Right ventricle myocardium superior (tissue), 1 donor: Measurements from ENCODE around the gene VSIG10. TPM values are rescaled to one million over a fixed set of nuclear protein-coding genes. Genes with fewer than 3 reads are reported as not detected.
"Not testable (repeated sequence)": the region's sequence is repeated elsewhere in the genome, so short reads cannot be mapped to it uniquely, and the experiment has no call there.

ENCODE experiments used
- ATAC-seq: fragments of 200-7000 bp; cut with Tn5 transposase; one replicate; pipeline ENCODE4 v1.9.1; 2020; ENCODE audit warnings: mild to moderate bottlenecking; ENCODE audit not compliant: poor library complexity
- DNase-seq: peaks from one replicate; pipeline ENCODE4 v3.0.0-alpha.2; 2020
- intact Hi-C: fragments of 100-400 bp; cut with DNase I; formaldehyde crosslinking; loops from one replicate; pipeline ENCODE4 v1.11.2; 2022
- total RNA-seq: library from RNA; stranded (reverse); fragmentation: NEBNext Ultra II Directional; extraction: Animal tissue kit (Norgen Biotek cat#: 25700); gene quantifications from one replicate; pipeline ENCODE4 v1.2.1, GENCODE V29; 2021
- donor health status: DM: no; HTN: yes; CAD: no; lungs with severe emphysema.

The VSIG10 gene
- total RNA-seq, 1 donor from 2014 or later = 12.0 TPM

- ATAC-seq = peak; percentile 62
- intact Hi-C loops = no loop called here
Measured at GRCh38 chr12:118046430-118046829, 57.4 kb downstream of the VSIG10 start.

GRCh38 chr12:118044577-118044976 lies 59.2 kb downstream of the VSIG10 start:
- DNase-seq = no peak
- intact Hi-C loops = no loop called here
- no peak for ATAC-seq

More at GRCh38 chr12:118046430-118046829, 57.4 kb downstream of the VSIG10 start:
- DNase-seq = no peak

DNA sequence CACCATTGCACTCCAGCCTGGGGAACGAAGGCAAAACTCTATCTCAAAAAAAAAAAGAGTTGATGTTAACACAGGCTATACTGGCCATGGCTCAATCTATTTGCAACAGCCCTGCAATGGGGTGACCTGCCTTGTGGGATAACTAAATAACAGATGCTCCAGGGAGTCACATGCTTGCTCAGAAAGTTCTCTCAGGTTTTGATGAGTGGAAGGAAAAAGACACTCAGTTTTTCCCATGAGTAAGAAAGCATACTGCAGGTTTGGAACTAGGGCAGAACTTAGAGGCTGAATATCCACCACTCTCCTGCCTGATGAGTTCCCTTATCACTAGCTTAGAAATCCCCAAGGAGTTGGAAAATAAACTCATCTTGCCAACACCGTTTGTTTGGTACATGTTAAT lies 59.7 kb downstream of the VSIG10 start:
- no peak for DNase-seq
- ATAC-seq = no peak
- intact Hi-C loops = no loop called here

GRCh38 chr12:118042091-118042490 lies 61.7 kb downstream of the VSIG10 start:
- DNase-seq (no peak), ATAC-seq (no peak)
- intact Hi-C loops = no loop called here

DNA sequence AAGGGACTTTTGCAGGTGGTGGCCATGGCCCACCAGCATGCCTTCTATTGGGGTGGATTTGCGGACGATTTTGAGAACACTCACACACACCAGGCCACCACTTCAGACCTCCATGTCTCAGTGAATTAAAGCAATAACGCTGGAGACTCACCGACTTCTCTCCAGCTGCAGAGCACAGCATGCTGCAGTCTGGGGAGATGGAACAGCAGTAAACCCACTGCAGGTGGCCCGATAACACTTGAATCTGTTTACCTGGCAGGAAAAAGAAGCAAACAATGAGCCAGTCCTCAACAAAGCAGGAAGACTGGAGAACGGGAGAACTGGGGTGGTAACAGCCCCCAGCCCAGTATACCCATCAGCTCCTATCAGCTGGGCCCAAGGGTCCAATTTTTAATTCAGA lies 65.7 kb downstream of the VSIG10 start:
- DNase-seq = no peak
- intact Hi-C loops = no loop called here
- no peak for ATAC-seq

DNA sequence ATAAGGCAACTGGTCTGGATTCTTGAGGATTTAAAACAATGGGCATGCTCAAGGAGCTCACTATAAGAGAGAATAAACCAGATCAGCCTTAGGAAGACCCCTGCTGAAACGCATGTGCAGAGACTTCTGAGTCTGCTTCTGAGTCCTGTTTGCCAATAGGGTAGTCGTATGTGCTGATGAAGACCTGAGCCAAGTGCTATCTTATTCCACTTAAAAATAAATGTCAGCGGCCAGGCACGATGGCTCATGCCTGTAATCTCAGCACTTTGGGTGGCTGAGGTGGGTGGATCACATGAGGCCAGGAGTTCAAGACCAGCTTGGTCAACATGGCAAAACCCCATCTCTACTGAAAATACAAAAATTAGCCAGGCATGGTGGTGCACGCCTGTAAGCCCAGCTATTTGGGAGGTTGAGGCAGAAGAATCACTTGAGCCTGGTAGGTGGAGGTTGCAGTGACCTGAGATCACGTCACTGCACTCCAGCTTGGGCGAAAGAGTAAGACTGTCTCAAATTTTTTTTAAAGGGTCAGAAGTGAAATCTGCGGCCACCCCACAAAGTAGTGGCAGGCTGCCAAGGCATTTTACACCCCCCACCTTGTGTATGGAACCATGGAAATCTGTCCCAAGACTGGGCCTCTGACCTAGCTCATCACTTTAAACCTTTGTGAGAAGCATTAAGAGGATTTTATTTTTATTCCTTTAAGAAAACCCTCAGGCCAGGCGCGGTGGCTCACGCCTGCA lies 67.0 kb downstream of the VSIG10 start:
- ATAC-seq (peak; percentile 33), DNase-seq (no peak)
- intact Hi-C loops = no loop called here

DNA sequence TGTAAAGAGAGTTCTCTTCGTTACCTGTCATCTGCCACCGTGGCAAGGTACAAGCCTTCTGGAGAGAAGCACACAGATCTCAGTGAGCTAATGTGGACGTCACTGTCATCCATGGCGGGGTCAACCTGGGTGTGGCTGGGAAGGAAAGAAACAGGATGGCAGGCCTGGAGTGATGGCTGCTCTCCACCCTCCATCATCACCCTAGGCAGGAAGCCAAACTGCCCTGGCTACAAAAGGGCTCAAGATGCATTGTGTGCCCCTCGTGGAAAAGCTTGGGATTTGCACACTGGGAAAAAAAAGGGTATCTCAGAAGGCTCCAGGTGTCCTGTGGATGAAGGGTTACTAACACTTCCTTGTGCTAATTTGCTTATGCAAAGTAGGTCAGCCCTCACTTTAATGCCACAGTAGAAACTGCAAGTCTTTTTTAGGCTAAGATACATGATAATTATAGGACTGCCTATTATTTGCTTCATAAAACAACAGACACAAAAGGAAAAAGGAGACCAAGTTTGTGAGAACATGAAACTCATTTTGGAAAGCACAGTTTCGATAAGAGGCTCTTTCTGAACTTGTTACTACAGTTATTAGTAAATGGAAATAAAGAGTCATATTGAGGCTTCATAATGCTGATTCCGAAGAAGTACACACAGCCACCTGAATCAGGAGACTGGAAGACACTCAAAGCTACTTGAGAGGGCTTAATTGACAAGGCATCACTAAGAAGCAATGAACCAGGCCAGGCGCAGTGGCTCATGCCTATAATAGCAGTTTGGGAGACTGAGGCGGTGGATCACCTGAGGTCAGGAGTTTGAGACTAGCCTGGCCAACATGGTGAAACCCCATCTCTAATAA lies 68.4 kb downstream of the VSIG10 start:
- DNase-seq = no peak
- intact Hi-C loops = no loop called here
- ATAC-seq = peak; percentile 37

DNA sequence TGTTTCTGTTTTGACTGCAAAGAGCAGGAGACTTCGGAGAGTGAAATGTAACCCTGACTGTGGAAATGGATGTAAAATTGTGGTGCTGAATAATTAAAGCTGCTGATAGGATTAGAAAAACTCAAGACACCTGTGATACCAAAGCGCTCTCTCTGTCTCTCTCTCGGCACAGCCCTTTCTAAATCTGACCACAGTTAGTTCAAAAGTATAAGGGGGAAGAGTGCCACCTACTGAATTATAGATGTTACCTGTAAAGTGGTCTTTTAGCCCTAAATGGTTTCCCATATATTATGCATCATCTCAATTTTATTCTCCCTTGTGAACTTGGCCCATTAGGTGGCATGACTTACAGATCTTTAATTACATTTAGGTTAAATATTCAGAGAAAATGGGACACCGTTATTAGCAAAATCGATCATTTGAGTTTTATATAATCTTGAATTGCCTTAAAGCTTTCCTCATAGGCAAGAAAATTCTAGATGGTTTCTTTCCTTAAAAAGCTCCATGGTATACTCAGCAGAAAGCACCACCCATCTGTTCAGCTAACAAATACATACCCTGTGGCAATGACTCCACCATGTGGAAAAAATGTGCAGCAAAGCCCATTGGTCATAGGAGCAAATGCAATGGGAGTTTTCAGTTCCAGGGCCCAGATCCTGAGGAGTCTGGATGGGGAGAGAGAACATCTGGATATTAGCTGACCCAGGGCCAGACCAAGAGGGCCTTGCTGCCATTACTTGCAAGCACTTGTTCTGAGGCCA lies 69.2 kb downstream of the VSIG10 start:
- DNase-seq (no peak), ATAC-seq (peak; percentile 64)
- intact Hi-C loops = no loop called here

DNA sequence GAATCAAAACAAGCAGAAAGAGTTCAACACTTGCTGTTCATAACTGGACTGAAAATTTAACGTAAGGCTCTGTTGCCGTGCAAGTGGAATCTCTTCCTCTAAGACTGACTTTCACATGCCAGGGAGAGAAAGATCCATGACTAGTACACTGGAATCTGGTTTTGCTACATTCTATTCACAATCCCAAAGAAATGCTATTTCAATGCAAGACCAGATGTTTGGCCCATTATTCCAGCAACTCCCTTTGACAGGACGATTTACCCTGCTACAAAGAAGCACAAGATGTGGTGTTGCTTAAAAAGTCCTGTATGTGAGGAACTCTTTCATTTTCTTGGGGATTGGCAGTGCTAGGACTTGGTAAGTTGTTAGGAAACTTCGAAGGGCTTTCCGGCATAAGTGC lies 69.9 kb downstream of the VSIG10 start:
- DNase-seq = no peak
- intact Hi-C loops = no loop called here
- no peak for ATAC-seq

- intact Hi-C loops = no loop called here
- no peak for ATAC-seq
- DNase-seq = no peak
Measured at GRCh38 chr12:118033323-118033722, 70.5 kb downstream of the VSIG10 start.

DNA sequence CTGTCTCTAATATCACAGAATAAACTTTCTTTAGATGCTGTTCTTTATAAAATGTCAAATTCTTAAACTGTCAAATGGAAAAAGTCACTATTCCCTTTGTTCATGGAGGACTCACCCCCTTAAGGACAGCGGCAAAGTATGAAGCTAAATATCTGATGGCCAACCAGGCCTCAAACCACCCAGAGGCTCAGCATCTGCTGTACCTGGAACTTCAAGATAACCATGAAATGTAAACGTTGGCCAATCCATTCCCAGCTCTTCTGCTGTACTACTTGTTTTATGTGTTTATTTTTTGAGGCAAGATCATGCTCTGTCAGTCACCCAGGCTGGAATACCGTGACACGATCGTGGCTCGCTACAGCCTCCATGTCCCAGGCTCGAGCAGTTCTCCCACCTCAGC lies 71.6 kb downstream of the VSIG10 start:
- intact Hi-C loops = no loop called here
- DNase-seq (no peak), ATAC-seq (no peak)

DNA sequence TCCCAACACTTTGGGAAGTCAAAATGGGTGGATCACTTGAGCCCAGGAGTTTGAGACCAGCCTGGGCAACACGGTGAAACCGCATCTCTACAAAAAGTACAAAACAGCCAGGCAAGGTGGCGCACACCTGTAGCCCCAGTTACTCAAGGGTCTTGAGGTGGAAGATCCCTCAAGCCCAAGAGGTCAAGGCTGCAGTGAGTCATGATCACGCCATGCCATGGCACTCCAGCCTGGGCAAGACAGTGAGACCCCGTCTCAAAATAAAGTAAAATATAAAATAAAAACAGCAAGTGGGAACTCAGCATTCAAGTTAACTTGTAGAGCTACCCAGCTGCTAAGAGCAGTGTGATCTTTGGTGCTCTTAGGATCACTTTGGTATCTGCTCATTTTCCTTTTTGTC lies 74.6 kb downstream of the VSIG10 start:
- DNase-seq (no peak), ATAC-seq (no peak)
- intact Hi-C loops = no loop called here

- ATAC-seq (no peak), DNase-seq (no peak)
- intact Hi-C loops = no loop called here
Measured at GRCh38 chr12:118025168-118025567, 78.6 kb downstream of the VSIG10 start.

GRCh38 chr12:118023301-118023860 lies 80.4 kb downstream of the VSIG10 start:
- ATAC-seq (no peak), DNase-seq (no peak)
- intact Hi-C loops = no loop called here

- intact Hi-C loops = no loop called here
Measured at GRCh38 chr12:118022728-118023109, 81.1 kb downstream of the VSIG10 start.

GRCh38 chr12:118022097-118022727 lies 81.6 kb downstream of the VSIG10 start:
- not testable (repeated sequence) for DNase-seq, ATAC-seq

More at GRCh38 chr12:118022728-118023109, 81.1 kb downstream of the VSIG10 start:
- DNase-seq (no peak), ATAC-seq (no peak)

GRCh38 chr12:118020036-118020435 lies 83.8 kb downstream of the VSIG10 start:
- intact Hi-C loops = no loop called here
- no peak for ATAC-seq

More at GRCh38 chr12:118022097-118022727, 81.6 kb downstream of the VSIG10 start:
- intact Hi-C loops = not testable (repeated sequence)

GRCh38 chr12:118017926-118018325 lies 85.9 kb downstream of the VSIG10 start:
- DNase-seq (no peak), ATAC-seq (no peak)
- intact Hi-C loops = loop anchor here (10.0 kb wide), 1 partner anchor 143 kb away; no protein-coding TSS in a partner anchor

More at GRCh38 chr12:118020036-118020435, 83.8 kb downstream of the VSIG10 start:
- DNase-seq = no peak
